HG02870 (cell line): ENCODE results near the gene LIX1.
A peak's percentile ranks its signal among the peaks of the same experiment; 100 is the strongest.
"Not testable (repeated sequence)": the region's sequence is repeated elsewhere in the genome, so short reads cannot be mapped to it uniquely, and the experiment has no call there.

Experiments
- ATAC-seq: cut with Tn5 transposase; IDR thresholded peaks from one replicate; pipeline ENCODE4 v1.9.1; 2021; ENCODE audit warnings: mild to moderate bottlenecking, moderate library complexity; ENCODE audit not compliant: unreplicated experiment

Gene LIX1

GRCh38 chr5:97105501-97106215, 36.8 kb downstream of the LIX1 start:
- ATAC-seq, result no peak

GRCh38 chr5:97102010-97102470, 40.4 kb downstream of the LIX1 start:
- no peak for ATAC-seq

- no peak for ATAC-seq
These were observed 41.1 kb downstream of the LIX1 start for GRCh38 chr5:97101189-97101910.

- ATAC-seq, result no peak
These were observed 41.9 kb downstream of the LIX1 start for GRCh38 chr5:97100476-97100875.

- no peak for ATAC-seq
These were observed 43.5 kb downstream of the LIX1 start for GRCh38 chr5:97098922-97099321.

- ATAC-seq, result no peak
These were observed 44.8 kb downstream of the LIX1 start for GRCh38 chr5:97097326-97098230.

GRCh38 chr5:97096846-97097245, 45.6 kb downstream of the LIX1 start:
- no peak for ATAC-seq

- ATAC-seq, result no peak
These were observed 46.2 kb downstream of the LIX1 start for GRCh38 chr5:97096191-97096590.

- ATAC-seq, result peak; percentile 38
These were observed 47.1 kb downstream of the LIX1 start for GRCh38 chr5:97095318-97095732.

- peak; percentile 99 for ATAC-seq
These were observed 47.7 kb downstream of the LIX1 start for GRCh38 chr5:97094579-97095317.

- ATAC-seq, result no peak
These were observed 49.2 kb downstream of the LIX1 start for GRCh38 chr5:97093193-97093592.

- no peak for ATAC-seq
These were observed 51.5 kb downstream of the LIX1 start for GRCh38 chr5:97090944-97091343.

GRCh38 chr5:97089149-97089801, 53.1 kb downstream of the LIX1 start:
- ATAC-seq, result no peak

GRCh38 chr5:97088774-97089148, 53.6 kb downstream of the LIX1 start:
- ATAC-seq, result no peak

- ATAC-seq, result no peak
These were observed 55.3 kb downstream of the LIX1 start for GRCh38 chr5:97087138-97087537.

GRCh38 chr5:97085459-97086181, 56.8 kb downstream of the LIX1 start:
- no peak for ATAC-seq

- ATAC-seq, result not testable (repeated sequence)
These were observed 57.5 kb downstream of the LIX1 start for GRCh38 chr5:97084782-97085458.

GRCh38 chr5:97078958-97079743, 63.3 kb downstream of the LIX1 start:
- no peak for ATAC-seq
